ENCODE data around the gene MFSD2A. TPM values are rescaled to one million over a fixed set of nuclear protein-coding genes. Genes with fewer than 3 reads are reported as not detected.

Gene MFSD2A
- total RNA-seq, 1 donor from 2014 or later: 0.81 TPM

GRCh38 chr1:39984951-39985350, 30.0 kb downstream of the MFSD2A start:
- Mint-ChIP-seq H3K36me3 (ENCODE audit: unreplicated experiment) (no peaks in the 10 kb centered on the region), H3K4me3 (ENCODE audit: unreplicated experiment) (no peak overlapping the region), H3K27ac (ENCODE audit: unreplicated experiment) (no peak overlapping the region), H3K27me3 (ENCODE audit: unreplicated experiment) (peaks cover 3% of the 10 kb centered on the region), H3K9me3 (ENCODE audit: unreplicated experiment) (no peaks in the 10 kb centered on the region), H3K4me1 (ENCODE audit: unreplicated experiment) (peaks cover 2% of the 10 kb centered on the region)
- no peak for DNase-seq (ENCODE audit: extremely low spot score, unreplicated experiment)
- TF ChIP-seq, protein P1, sequence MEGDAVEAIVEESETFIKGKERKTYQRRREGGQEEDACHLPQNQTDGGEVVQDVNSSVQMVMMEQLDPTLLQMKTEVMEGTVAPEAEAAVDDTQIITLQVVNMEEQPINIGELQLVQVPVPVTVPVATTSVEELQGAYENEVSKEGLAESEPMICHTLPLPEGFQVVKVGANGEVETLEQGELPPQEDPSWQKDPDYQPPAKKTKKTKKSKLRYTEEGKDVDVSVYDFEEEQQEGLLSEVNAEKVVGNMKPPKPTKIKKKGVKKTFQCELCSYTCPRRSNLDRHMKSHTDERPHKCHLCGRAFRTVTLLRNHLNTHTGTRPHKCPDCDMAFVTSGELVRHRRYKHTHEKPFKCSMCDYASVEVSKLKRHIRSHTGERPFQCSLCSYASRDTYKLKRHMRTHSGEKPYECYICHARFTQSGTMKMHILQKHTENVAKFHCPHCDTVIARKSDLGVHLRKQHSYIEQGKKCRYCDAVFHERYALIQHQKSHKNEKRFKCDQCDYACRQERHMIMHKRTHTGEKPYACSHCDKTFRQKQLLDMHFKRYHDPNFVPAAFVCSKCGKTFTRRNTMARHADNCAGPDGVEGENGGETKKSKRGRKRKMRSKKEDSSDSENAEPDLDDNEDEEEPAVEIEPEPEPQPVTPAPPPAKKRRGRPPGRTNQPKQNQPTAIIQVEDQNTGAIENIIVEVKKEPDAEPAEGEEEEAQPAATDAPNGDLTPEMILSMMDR (IDR thresholded peaks at IDR 0.05): no peak

GRCh38 chr1:39987869-39988268, 32.9 kb downstream of the MFSD2A start:
- Mint-ChIP-seq H3K4me1 (ENCODE audit: unreplicated experiment) (no peaks in the 10 kb centered on the region), H3K27me3 (ENCODE audit: unreplicated experiment) (peaks cover 3% of the 10 kb centered on the region), H3K9me3 (ENCODE audit: unreplicated experiment) (no peaks in the 10 kb centered on the region), H3K36me3 (ENCODE audit: unreplicated experiment) (no peaks in the 10 kb centered on the region), H3K4me3 (ENCODE audit: unreplicated experiment) (no peak overlapping the region), H3K27ac (ENCODE audit: unreplicated experiment) (no peak overlapping the region)
- TF ChIP-seq, protein P1 (IDR thresholded peaks at IDR 0.05): no peak
- DNase-seq (ENCODE audit: extremely low spot score, unreplicated experiment): no peak

- H3K27me3 Mint-ChIP-seq (ENCODE audit: unreplicated experiment): peaks cover 3% of the 10 kb centered on the region
- TF ChIP-seq, protein P1 (IDR thresholded peaks at IDR 0.05): no peak
These were observed 33.8 kb downstream of the MFSD2A start for GRCh38 chr1:39988618-39989343.

DNA sequence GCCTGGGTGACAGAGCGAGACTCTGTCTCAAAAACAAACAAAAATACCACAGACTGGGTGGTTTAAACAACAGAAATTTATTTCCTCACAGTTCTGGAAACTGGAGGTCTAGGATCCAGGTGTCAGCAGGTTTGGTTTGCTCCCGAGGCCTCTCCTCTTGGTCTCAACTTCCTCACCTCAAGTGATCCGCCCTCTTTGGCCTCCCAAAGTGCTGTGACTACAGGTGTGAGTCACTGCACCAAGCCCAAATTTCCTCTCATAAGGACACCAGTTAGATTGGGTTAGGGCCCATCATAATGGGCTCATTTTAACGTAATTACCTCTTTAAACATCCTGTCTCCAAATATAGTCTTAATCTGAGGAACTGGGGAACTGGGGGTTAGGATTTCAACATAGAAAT, 35.5 kb downstream of the MFSD2A start:
- H3K4me1 Mint-ChIP-seq (ENCODE audit: unreplicated experiment): no peaks in the 10 kb centered on the region
- H3K27me3 Mint-ChIP-seq (ENCODE audit: unreplicated experiment): no peaks in the 10 kb centered on the region
- TF ChIP-seq, protein P1 (IDR thresholded peaks at IDR 0.05): no peak
- DNase-seq (ENCODE audit: extremely low spot score, unreplicated experiment): no peak
- no peak overlapping the region for H3K4me3 Mint-ChIP-seq (ENCODE audit: unreplicated experiment)
- no peaks in the 10 kb centered on the region for H3K36me3 Mint-ChIP-seq (ENCODE audit: unreplicated experiment)
- no peak overlapping the region for H3K27ac Mint-ChIP-seq (ENCODE audit: unreplicated experiment)
- H3K9me3 Mint-ChIP-seq (ENCODE audit: unreplicated experiment): no peaks in the 10 kb centered on the region

More at GRCh38 chr1:39988618-39989343, 33.8 kb downstream of the MFSD2A start:
- DNase-seq (ENCODE audit: extremely low spot score, unreplicated experiment): no peak
- Mint-ChIP-seq H3K9me3 (ENCODE audit: unreplicated experiment) (no peaks in the 10 kb centered on the region), H3K4me3 (ENCODE audit: unreplicated experiment) (no peak overlapping the region), H3K27ac (ENCODE audit: unreplicated experiment) (no peak overlapping the region), H3K36me3 (ENCODE audit: unreplicated experiment) (no peaks in the 10 kb centered on the region), H3K4me1 (ENCODE audit: unreplicated experiment) (no peaks in the 10 kb centered on the region)

- no peaks in the 10 kb centered on the region for H3K4me1 Mint-ChIP-seq (ENCODE audit: unreplicated experiment)
- H3K27me3 Mint-ChIP-seq (ENCODE audit: unreplicated experiment): peaks cover 6% of the 10 kb centered on the region
- no peak overlapping the region for H3K4me3 Mint-ChIP-seq (ENCODE audit: unreplicated experiment)
- H3K36me3 Mint-ChIP-seq (ENCODE audit: unreplicated experiment): no peaks in the 10 kb centered on the region
- H3K9me3 Mint-ChIP-seq (ENCODE audit: unreplicated experiment): no peaks in the 10 kb centered on the region
- no peak for DNase-seq (ENCODE audit: extremely low spot score, unreplicated experiment)
- H3K27ac Mint-ChIP-seq (ENCODE audit: unreplicated experiment): no peak overlapping the region
- TF ChIP-seq, protein P1 (IDR thresholded peaks at IDR 0.05): no peak
These were observed 37.3 kb downstream of the MFSD2A start for GRCh38 chr1:39992234-39992633.
